CD4-positive, alpha-beta T cell treated with Interleukin-4 for 4 hours (primary cell): ENCODE data around the gene ARMC5.

Experiments
- DNase-seq: peaks from one replicate; pipeline ENCODE4 v3.0.0-alpha.2; 2020

ARMC5 gene

DNA sequence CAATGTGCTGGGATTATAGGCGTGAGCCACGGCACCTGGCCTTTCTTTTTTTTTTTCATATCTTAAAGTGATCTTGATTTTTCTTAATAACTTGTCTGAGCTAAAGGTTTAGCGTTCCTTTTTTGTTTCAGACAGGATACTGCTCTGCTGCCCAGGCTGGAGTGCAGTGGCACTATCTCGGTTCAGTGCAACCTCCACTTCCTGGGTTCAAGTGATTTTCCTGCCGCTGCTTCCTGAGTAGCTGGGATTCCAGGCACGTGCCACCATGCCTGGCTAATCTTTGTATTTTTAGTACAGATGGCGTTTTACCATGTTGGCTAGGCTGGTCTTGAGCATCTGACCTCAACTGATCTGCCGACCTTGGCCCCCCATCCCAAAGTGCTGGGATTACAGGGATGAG is 44.9 kb downstream of the ARMC5 start:
- DNase-seq: no peak

DNA sequence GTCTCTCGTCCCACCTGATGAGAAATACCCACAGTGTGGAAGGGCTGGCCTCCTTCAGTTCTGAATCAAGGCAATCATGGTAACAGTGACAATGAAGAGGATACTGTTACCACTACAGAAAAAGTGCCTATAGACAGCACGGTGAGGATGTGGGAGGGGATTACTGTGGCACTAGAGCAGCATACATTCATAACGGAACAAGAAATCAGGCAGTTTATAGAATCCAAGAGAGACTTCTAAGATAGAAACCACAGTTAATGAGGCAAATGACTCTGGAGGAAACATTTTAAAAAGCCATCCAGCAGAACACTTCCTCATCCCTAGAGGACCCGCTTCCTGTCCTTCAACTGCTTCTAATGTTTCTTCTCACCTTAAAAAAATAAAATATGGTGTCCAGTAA is 46.2 kb downstream of the ARMC5 start:
- DNase-seq: no peak

DNA sequence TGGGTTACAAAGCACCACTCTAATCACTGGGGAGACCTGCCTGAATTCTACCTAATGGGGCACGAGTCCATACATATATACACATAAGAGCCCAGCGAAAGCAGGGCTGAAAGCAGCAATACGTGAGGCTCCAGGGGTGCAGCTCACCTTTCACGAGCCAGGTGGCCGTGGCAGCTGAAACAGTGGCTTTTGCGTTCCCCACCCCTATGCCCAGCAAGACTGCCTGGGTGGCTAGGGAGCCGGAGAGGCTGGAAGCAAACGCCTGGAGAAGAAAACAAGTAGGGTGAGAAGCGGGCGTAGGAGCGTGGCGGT is 48.3 kb downstream of the ARMC5 start:
- DNase-seq: no peak

DNA sequence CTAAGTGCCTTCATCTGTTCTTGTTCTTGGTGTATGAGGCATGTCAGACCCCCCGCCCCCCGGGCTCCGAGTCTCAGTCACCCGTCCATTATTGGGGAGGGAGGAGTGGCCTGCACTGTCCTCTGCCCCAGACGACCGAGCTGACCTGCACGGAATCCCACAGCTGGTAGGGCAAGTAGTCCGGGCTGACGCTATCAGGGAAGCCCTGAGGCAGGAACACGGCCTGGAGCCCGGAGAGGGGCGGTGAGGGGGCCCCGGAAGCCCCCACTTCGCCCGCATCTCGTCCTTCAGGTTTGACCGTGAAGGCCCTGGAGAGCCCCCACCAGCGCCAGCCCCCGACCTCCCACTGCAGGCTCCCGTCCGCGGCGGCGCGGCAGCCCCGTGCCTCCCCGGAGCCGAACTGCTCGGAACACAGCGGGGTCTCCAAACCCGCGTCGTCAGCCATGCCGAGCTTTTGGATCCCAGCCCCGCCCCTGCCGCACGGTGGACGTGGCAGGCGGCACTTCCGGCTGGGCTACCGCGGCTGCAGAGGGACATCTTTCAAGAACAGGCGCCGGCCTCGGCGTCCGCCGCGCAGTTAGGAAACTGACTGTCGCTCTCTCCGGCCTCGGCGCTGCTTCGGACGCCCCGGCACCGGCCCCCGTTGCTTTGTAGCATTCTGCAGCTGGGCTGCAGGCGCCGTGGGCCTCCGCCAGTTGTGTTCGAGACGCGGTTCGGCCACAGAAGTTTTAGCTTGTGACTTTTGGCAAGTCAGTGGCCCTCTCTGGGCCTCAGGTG is 48.8 kb downstream of the ARMC5 start, which contains the start of gene RUSF1:
Gene RUSF1 (minus strand): TSS at position 463 of the 777 bp plus-strand sequence. CDS start 18 bp downstream, at position 445.
- peak; percentile 81 for DNase-seq

DNA sequence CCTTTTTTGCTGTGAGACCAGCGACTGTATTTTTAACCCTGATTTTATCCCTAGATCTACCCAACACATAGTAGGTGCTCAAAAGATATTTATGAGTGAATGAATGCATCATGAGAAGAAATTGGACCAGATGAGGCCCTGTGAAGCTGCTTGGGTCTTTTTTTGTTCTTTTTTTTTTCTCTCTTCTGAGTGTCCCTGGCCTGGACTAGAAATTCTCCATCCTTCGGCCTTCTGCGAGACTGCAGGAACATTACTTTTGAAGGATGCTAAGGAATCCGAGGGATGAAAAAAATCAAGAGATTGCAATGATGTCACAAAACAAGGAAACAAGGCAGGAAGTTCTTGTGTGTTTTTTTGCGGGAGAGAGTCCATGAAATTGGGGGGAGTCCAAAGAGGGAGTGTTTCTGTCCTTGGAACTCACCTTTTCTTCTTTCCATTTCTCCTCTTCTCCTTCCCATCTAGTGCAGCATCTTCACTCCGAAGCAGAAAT is 49.5 kb downstream of the ARMC5 start:
- DNase-seq: no peak

DNA sequence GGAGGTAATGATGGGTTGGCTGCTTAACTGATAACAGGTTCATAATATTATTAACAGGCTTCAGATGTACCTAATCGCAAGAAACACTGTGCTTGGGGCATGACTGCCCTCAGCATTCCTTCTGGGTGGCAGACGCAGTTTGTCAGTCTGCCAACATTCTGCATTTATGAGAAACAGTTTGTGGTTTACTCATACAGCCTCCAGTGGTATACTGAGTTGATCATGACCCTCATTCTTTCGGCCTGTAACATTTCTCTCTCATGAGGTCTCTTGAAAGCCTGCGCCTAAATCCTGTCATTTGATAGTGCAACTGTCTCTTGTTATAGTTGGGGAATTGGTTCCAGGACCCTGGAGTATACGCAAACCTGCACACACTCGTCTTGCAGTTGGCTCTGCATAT is 53.8 kb downstream of the ARMC5 start:
- no peak for DNase-seq

DNA sequence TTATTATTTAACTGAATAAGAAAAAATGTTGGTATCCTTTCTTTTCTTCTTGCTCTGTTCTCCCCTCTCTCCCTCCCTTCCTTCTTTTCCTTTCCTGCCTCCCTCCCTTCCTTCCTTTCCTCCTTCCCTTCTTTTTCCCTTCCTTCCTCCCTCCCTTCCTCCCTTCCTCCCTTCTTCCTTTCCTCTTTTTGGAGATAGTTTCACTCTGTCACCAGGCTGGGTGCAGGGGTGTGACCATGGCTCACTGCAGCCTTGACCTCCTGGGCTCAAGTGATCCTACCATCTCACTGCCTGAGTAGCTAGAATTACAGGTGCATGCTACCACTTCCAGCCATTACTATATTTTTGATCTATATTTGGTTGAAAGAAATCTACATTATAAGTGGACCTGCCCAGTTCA is 54.6 kb downstream of the ARMC5 start:
- no peak for DNase-seq
